ENCODE data around the gene TSEN15.

DNA sequence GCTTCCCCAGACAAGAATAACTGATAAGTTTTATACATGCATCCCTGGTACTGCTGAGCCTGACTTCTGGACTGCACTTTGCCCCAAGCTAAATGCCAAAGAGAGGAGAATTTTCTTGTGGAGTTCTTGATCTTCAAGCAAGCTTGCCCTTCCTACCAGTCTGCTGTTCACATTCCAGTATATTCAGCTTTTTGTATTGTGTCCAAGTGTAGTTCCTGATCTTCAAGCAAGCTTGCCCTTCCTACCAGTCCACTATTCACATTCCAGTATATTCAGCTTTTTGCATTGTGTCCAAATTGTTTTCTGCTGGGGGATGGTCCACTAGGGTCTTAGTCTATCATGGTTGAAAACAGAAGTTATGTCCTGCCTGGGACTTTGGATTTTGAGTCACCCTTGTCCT, 894 bp upstream of the TSEN15 start:
- TF ChIP-seq, protein P1, sequence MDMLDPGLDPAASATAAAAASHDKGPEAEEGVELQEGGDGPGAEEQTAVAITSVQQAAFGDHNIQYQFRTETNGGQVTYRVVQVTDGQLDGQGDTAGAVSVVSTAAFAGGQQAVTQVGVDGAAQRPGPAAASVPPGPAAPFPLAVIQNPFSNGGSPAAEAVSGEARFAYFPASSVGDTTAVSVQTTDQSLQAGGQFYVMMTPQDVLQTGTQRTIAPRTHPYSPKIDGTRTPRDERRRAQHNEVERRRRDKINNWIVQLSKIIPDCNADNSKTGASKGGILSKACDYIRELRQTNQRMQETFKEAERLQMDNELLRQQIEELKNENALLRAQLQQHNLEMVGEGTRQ (IDR thresholded peaks at IDR 0.05): no peak
- TF ChIP-seq HOXA7 (CRISPR knock-in tag; IDR thresholded peaks at IDR 0.05): no peak
